ENCODE data around the gene LRRK2.

The LRRK2 gene

GRCh38 chr12:40258371-40258770, 33.6 kb downstream of the LRRK2 start:
- no peaks in the 10 kb centered on the region for H3K36me3 ChIP-seq (ENCODE audit: control insufficient read depth, insufficient read depth, low read length)

DNA sequence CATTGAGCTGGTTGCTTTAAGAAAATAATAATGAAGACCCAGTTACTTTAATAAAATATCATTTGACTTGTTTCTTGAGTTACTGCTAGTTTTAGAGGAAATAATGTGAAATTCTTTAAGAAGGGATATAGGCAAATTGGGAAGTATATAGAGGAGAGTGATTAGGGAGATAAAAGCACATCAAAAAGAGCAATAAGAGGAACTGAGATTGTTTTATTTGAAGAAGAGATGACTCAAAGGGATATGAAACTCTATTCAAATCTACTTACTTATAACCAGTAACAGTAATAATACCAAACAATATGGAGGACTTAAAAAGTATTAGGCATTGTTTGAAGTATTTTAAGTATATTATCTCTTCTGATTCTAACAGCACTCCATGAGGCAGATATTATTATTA, 37.1 kb downstream of the LRRK2 start:
- no peaks in the 10 kb centered on the region for H3K79me2 ChIP-seq
- H3K27ac ChIP-seq = no peak overlapping the region
- H3K4me1 ChIP-seq = no peaks in the 10 kb centered on the region
- no peaks in the 10 kb centered on the region for H3K36me3 ChIP-seq (ENCODE audit: control insufficient read depth, insufficient read depth, low read length)
- H2AFZ ChIP-seq = no peak overlapping the region
- H3K4me3 ChIP-seq (ENCODE audit: low read depth, low read length) = no peak overlapping the region
- TF ChIP-seq, protein P1, sequence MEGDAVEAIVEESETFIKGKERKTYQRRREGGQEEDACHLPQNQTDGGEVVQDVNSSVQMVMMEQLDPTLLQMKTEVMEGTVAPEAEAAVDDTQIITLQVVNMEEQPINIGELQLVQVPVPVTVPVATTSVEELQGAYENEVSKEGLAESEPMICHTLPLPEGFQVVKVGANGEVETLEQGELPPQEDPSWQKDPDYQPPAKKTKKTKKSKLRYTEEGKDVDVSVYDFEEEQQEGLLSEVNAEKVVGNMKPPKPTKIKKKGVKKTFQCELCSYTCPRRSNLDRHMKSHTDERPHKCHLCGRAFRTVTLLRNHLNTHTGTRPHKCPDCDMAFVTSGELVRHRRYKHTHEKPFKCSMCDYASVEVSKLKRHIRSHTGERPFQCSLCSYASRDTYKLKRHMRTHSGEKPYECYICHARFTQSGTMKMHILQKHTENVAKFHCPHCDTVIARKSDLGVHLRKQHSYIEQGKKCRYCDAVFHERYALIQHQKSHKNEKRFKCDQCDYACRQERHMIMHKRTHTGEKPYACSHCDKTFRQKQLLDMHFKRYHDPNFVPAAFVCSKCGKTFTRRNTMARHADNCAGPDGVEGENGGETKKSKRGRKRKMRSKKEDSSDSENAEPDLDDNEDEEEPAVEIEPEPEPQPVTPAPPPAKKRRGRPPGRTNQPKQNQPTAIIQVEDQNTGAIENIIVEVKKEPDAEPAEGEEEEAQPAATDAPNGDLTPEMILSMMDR (IDR thresholded peaks at IDR 0.05) = no peak
- no peaks in the 10 kb centered on the region for H3K27me3 ChIP-seq (ENCODE audit: control insufficient read depth, insufficient read depth, low read length)
- H3K9me3 ChIP-seq (ENCODE audit: control insufficient read depth, low read length) = no peaks in the 10 kb centered on the region
- H3K9ac ChIP-seq = no peak overlapping the region
- H3K4me2 ChIP-seq (ENCODE audit: low read length) = no peak overlapping the region

More at GRCh38 chr12:40258371-40258770, 33.6 kb downstream of the LRRK2 start:
- no peak overlapping the region for H3K9ac ChIP-seq
- TF ChIP-seq, protein P1 (IDR thresholded peaks at IDR 0.05) = no peak
- H2AFZ ChIP-seq = no peak overlapping the region
- no peaks in the 10 kb centered on the region for H3K27me3 ChIP-seq (ENCODE audit: control insufficient read depth, insufficient read depth, low read length)
- no peaks in the 10 kb centered on the region for H3K79me2 ChIP-seq
- H3K4me1 ChIP-seq = no peaks in the 10 kb centered on the region
- H3K4me2 ChIP-seq (ENCODE audit: low read length) = no peak overlapping the region
- no peak overlapping the region for H3K27ac ChIP-seq
- H3K9me3 ChIP-seq (ENCODE audit: control insufficient read depth, low read length) = no peaks in the 10 kb centered on the region
- H3K4me3 ChIP-seq (ENCODE audit: low read depth, low read length) = no peak overlapping the region

- Histone ChIP-seq H3K4me2 (ENCODE audit: low read length) (no peak overlapping the region), H3K36me3 (ENCODE audit: control insufficient read depth, insufficient read depth, low read length) (no peaks in the 10 kb centered on the region)
- TF ChIP-seq, protein P1 (IDR thresholded peaks at IDR 0.05) = no peak
Observed at GRCh38 chr12:40262657-40263056, 37.9 kb downstream of the LRRK2 start.

GRCh38 chr12:40263616-40264409, 39.0 kb downstream of the LRRK2 start:
- Histone ChIP-seq H3K36me3 (ENCODE audit: control insufficient read depth, insufficient read depth, low read length) (no peaks in the 10 kb centered on the region), H3K27me3 (ENCODE audit: control insufficient read depth, insufficient read depth, low read length) (no peaks in the 10 kb centered on the region), H3K9ac (no peak overlapping the region), H3K4me3 (ENCODE audit: low read depth, low read length) (no peak overlapping the region), H3K4me1 (no peaks in the 10 kb centered on the region), H3K79me2 (no peaks in the 10 kb centered on the region), H3K9me3 (ENCODE audit: control insufficient read depth, low read length) (no peaks in the 10 kb centered on the region), H3K27ac (no peak overlapping the region), H2AFZ (no peak overlapping the region), H3K4me2 (ENCODE audit: low read length) (no peak overlapping the region)
- TF ChIP-seq, protein P1 (IDR thresholded peaks at IDR 0.05) = no peak

More at GRCh38 chr12:40262657-40263056, 37.9 kb downstream of the LRRK2 start:
- Histone ChIP-seq H3K27me3 (ENCODE audit: control insufficient read depth, insufficient read depth, low read length) (no peaks in the 10 kb centered on the region), H3K27ac (no peak overlapping the region), H3K9me3 (ENCODE audit: control insufficient read depth, low read length) (no peaks in the 10 kb centered on the region), H2AFZ (no peak overlapping the region), H3K4me1 (no peaks in the 10 kb centered on the region), H3K4me3 (ENCODE audit: low read depth, low read length) (no peak overlapping the region), H3K79me2 (no peaks in the 10 kb centered on the region), H3K9ac (no peak overlapping the region)
